GDM1 (cell line): ENCODE results near the gene NTSR1.

ENCODE experiments used
- DNase-seq: peaks from one replicate; lab custom pipeline; 2025; lab: John Stamatoyannopoulos, UW

Gene NTSR1

DNA sequence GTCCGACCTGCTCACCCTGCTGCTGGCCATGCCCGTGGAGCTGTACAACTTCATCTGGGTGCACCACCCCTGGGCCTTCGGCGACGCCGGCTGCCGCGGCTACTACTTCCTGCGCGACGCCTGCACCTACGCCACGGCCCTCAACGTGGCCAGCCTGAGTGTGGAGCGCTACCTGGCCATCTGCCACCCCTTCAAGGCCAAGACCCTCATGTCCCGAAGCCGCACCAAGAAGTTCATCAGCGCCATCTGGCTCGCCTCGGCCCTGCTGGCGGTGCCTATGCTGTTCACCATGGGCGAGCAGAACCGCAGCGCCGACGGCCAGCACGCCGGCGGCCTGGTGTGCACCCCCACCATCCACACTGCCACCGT is 885 bp downstream of the NTSR1 start:
- DNase-seq, result no peak

DNA sequence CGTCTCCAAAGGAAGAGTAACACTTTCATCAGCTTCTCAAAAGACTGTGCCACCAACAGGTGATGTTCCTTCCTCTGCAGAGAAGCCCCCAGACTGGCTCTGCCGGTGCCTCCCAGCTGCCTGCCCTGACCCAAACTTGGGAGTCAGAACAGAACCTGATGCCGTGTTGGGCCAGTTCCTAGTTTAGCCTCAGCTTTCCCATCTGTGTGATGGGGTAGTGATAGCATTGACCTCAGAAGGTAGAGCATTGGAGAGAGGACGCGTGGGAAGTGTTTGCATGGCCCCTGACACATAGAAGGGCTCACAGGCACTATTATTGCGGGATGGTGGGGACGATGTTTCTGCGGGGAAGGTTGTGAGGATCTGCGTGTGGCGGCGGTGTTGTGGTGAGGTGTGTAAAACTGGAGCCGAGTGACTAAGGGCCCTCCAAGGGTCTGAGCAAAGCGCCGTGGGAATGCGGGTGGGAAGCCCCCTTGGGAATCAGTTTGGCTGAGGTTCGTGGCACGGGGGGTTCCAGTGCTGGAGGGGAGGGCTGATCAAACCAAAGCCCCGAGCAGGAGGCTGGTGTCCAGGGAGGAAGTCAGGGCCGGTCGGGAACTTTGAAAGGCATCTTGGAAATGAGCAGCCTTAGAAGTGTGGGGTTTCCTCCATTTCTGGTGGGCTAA is 1.7 kb downstream of the NTSR1 start:
- DNase-seq, result no peak

DNA sequence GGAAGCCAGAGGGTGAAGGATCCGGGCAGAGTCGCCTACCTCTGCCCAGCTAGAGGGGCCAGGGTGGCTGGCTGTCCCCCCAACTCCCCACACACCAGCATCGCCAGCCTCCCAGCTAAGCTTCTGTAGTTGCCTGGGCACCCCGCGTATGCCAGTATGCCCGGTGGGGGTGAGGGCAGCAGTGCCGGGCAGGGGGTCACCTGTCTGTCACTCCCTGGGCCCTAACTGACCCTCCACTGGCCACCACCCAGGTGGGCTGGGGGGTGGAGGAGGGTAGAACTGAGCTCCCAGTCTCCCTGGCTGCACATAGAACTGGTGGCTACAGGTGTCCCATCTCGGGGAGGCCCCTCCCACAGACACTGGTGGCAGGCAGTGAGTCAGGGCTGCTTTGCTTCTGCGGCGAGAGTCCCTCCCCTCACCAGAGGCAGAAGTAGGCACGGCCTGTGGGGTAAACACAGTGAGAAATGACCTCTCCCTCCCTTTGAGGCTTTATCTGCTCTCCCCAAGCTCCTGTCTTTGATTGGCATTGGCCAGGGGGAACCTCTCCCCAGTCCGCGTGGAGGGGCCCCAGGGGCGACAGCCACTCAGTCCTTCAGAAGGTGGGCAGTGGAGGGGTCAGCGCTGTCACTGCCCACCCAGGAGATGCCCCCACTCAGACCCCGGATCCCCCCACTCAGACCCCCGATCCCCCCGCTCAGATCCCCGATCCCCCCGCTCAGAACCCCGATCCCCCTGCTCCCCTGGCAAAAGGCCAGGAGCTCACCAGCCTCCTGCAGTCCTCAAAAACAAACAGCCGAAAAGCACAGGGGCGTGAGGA is 2.5 kb downstream of the NTSR1 start:
- DNase-seq, result peak; percentile 44

DNA sequence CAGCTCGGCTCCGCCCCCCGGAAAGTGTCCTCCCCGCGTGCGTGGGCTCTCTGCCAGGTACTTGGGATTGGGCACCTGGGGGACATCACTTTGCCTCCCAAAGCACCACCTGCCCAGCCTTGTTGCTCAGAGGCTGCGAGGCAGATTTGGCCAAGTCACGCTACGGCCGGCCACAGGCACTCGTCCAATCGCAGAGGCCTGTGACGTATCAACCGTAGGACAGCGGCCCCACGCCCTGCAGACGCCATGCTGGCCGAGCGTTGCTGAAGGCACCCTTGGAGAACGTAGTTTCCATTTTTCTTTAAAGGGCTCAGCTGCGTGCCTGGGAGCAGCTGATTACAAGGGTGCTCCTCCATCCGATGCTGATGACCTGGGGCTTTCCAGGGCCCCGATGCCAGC is 3.1 kb downstream of the NTSR1 start:
- DNase-seq, result no peak

DNA sequence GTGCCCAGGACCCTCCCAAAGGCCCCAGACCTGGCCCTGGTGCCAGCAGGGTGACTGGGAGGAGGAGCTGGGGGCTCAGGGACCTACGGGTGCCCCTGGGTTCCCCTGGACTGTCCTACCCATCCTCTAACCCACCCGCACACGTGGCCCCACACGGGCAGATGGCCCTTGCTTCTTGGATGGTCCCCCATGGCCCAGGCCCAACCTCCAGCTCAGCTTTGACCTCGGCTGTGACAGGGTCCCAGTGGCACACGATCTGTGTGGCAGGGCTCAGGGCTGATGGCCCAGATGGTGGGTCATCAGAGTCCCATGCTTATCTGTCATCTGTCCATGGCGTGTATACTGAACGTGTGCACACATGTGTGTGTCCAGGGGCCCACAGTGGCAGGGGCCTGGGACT is 4.0 kb downstream of the NTSR1 start:
- DNase-seq, result no peak

DNA sequence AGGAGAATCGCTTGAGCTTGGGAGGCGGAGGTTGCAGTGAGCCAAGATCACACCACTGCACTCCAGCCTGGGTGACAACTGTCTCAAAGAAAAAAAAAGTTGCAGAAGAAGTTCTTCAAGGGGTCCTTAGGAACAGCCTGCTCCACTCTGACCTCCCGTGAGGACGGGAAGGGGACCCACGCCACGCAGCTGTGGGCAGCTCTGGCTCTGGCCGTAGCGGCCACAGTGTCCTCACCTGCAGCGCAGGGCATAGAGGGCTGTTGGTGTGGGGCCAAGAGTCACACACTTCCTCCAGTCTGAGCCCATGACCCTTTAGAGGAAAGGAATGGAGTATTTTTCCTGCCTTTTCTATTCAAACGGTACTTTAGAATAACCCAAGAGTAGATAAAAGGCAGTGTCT is 5.4 kb downstream of the NTSR1 start:
- DNase-seq, result no peak

DNA sequence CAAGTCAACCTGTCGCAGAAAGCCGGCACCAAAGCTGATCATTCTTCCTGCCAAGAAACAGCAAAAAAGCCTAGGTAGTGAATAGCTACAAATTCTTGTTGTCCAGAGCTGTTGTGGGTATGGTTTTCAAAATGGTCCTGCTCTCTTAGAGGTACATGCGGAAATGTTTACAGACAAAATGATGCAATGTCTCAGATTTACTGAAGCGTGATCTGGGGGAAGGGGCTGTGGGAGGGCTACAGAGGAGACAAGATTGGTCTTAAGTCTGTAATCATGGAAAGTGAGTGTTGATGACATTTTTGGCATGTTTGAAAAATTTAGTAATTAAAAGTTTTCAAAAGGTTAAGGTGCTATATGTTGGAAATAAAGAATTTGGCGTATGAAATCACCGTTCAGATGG is 6.2 kb downstream of the NTSR1 start:
- DNase-seq, result no peak

DNA sequence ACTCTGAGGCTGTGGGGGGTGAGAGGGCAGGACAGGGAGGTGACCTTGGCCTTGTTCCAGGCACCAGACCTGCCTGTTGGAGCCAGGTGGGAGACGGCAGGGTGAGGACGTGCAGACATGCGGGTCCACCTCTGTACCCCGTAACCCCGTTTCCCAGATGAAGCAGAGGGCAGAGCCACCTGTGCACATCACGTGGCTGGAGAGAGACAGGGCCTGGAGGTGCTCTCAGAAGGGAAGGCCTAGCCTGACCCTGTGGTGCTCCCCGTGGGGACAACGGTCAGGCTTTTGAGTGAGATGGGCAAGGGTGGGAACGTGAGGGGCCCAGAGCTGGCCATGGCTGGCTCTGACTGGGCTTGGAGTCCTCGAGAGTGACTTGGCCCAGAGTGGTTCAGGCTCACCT is 6.6 kb downstream of the NTSR1 start:
- DNase-seq, result no peak

DNA sequence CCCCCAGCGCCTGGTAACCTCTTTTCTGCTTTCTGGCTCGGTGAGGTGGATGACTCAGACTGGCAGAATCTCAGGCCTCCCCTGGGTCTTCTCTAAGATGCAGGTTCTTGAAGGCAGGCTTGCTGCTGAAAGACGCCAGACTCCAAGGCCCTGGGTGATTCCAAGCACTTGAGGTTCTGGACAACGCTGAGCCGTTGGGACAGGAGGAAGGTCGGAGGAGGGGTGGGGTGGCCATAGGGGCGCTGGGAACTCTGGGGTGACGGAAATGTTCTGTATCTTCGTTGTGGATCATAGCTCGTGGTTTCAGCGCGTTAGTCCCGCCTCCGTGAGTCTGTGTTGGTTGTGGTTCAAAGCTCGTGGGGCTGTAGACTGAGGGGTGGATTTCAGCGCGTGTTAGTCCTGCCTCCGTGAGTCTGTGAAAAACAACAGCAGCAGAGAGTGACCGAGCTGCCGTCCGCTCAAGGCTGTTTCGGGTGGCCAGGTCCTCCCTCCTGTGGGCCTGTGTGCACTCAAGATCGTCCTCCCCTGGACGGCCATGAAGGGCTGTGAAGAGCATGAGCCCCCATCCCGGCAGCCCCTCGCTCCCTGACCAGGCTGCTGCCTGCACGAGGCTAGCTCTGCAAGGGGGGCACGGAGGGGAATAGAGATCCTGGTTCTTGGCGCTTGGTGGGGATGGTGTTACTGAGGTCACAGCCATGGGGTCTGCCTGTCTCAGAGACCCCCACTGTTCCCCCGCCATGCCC is 7.7 kb downstream of the NTSR1 start:
- DNase-seq, result no peak

DNA sequence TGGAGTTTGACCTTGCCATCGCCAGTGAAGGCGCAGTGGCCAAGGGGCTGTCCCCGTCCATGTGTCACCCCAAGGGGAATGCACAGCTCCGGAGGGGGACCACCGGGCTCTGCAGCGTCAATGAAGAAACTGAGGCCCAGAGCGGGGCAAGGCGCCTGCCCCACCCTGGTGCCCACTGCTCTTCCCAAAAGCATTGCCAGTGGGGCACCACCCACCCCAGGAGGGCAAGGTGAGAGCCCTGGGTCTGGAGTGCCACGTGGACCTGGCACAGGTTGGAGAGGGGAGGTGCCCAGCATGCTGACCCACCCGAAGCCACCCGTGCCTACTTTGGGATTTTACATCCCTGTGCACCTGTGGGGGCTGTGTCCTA is 8.3 kb downstream of the NTSR1 start:
- no peak for DNase-seq

DNA sequence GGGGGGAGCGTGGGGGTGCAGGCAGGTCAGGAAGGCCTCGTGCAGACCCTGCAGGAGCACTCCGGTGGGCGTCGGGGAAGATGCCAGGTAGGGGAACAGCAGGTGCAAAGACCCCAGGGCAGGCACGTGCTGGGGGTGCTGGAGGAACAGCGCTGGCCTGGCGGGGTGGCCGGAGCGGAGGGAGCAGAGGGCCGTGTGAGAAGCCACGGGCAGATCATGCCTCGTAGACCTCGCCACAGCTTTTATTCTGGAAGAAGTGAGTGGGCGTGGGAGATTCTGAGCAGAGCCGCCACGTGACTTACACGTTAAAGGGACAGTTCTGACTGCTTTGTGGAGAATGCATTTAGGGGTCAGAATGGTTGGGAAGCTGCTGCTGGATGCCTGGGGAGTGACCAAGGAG is 9.3 kb downstream of the NTSR1 start:
- DNase-seq, result no peak

DNA sequence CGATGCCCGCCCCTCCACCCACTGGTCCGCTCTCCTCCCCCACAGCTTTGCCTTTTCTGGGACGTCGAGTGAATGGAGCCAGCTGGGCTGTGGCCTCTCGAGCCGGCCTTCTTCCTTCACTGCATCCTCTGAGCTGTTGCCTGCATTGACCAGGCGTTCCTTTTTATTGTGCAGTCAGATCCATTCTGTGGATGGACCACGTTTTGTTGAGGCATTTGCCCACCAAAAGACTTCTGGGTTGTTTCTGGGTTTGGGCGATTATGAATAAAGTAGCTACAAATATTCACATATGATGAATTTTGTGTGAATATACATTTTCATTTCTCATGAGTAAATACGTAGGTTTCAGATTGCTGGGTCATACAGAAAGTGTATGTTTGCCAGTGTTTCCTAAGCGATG is 9.9 kb downstream of the NTSR1 start:
- no peak for DNase-seq

DNA sequence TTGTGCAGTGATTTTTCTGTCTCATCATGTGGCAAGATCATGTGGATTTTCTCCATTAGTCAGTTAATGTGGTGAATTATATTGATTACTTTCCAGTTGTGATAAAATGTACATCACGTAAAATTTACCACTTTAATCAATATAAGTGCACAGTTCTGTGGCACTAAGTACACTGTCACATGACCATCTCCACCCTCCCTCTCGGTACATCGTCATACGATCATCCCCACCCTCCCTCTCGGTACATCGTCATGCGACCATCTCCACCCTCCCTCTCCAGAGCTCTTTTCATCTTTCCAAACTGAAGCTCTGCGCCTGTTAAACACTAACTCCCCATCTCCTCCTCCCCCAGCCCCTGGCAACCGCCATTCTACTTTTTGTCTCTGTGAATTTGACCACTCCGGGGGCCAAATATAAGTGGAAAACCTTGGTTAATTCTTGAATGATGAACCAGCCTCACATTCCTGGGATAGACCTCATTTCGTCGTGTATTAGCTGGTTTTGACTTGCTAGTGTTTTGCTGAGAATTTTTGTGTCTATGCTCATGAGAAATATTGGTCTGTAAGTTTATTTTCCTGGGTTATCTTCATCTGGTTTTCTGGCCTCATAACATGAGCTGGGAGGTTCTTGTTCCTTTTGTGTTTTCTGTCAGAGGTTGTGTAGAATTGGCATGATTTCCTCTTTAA is 10.8 kb downstream of the NTSR1 start:
- DNase-seq, result no peak

DNA sequence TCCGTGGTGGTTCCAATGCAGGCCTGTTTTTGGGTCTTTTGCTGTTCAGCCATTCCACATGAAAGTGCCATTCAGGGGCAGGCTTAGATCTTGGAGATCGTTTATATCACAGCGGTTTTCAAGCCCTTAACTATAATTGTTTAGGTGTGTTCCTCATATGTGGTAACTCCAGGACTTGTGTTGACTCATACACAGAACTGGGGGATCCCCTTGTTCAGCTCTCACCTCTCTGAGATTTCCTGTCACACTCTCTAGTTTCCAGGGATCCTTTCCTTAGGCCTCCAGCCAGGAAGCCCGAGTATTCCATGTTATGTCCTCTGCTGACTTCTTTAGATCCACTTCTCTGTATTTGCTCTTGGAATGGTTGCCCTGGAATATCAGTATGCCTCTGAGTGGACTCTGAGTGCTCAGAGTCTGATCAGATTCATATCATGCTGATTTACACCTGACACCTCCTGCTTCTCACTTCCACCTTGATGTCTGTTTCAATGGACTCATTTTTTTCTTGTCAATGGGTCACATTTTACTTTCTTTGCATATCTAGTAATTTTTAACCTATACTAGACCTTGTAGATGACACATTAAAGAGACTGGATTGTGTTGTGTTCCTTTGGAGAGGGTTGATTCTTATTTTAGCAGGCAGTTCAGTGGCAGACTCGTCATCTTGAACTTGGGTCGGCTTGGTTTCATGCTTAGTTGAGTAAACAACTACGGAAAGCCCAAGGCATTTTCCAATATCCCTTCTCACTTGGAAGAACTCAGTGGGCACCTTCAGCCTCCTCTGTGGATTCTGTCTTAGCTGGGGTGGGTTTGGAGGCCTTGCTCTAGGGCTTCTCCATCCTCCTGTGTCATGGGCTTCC is 13.1 kb downstream of the NTSR1 start:
- no peak for DNase-seq

DNA sequence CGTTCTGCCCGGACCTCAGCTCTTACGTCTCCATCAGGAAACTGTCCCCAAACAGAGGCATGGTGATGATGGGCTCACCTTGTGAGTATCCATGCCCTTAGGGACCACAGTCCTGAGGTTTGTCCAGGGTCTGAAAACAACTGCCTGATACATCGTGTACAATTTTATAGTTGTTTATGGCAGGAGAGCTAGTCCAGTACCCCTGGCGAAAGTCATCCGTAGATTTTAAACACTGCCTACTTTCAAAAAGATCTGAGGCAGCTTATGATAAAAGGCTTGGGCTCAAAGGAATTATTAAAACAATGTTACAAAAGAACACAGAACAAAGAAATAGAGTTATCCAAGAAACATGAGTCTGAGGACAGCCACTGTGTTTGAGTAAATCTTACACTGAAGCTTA is 14.0 kb downstream of the NTSR1 start:
- DNase-seq, result no peak

DNA sequence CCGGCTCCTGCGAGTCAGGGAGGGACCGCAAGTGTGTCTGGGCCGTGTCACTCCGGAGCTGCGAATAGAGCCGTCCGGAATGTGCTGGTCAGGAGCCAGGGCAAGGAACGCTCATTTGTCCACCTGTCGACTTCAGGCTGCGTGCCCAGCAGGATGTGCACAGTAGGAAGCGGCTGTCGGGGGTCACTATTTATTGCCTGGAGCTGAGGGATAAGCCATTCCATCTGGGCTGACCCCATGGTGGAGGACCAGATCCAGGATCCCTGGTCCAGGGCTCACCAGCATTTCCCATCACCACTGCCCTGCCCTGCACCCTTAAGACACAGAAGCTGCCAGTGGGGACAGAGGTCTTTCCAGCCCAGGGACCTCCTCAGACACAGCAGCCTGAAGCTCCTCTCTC is 14.7 kb downstream of the NTSR1 start:
- DNase-seq, result no peak

DNA sequence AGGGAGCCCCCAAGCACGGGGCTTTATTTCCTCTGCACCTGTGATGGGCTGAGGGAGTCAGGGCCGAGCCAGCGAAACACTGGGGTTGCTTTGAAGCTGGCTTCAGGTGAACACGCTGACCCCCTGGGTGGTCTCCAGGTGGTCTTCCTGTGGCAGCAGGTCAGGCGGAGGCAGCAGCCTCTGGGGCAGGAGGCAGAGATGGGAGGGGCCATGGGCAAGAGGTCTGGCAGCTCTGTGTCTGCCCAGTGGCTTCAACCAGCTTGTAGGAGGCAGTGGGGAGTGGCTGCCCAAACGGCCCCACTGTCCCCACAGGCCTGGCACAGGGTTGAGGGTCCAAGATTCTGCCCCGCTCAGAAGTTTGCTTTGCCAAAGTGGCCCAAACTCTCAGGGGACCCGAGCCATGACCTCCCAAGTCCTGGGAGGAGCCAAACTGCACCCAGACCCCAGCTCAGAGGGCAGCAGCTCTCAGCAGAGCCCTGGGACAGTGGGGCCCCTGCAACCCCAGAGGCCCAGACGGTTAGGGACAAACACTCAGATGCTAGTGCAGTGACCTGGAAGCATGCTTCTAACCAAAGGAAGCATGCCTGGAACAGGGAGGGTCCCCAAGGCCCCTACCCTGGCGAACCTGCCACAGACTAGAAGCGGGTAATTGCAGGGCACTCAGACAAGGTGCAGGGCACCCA is 15.3 kb downstream of the NTSR1 start:
- DNase-seq, result no peak

DNA sequence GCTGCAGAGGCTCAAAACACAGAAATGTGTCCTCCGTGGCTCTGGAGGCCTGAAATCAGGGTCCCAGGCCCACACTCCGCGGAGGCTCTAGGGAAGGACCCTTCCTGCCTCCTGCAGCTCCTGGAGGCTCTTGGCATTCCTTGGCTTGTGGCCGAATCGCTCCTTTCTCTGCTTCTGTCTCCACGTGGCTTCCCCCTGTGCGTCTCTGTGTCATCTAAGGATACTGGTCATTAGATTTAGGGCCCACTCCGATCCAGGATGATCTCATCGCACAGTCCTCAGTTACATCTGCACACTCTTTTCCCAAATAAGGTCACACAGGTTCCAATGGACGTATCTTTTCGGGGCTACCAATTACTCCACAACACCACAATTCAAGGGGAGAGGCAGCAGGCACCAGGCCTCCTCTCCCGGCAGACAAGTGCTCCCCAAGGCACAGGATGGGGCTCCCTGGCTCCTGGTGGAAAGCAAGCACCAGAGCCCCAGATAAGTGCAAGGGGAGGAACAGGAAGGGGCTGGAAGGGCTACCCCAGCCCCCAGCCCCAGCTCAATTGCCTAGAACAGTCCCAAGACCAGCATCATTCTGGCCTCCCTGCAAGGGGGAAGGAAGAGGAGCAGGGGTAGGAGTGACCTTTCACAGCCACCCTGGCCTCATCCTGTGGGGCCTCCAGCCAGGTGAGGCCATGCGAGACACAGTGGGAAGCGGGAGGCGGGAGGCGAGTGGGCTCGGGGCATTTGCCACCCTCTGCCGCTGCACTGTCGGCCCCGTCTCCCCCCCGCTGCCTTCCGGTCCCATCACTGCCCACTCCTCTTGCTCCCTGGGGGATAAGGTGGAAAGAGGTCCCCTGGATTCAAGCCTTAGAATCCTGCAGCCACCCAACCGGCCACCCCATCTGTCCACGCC is 16.3 kb downstream of the NTSR1 start:
- no peak for DNase-seq

DNA sequence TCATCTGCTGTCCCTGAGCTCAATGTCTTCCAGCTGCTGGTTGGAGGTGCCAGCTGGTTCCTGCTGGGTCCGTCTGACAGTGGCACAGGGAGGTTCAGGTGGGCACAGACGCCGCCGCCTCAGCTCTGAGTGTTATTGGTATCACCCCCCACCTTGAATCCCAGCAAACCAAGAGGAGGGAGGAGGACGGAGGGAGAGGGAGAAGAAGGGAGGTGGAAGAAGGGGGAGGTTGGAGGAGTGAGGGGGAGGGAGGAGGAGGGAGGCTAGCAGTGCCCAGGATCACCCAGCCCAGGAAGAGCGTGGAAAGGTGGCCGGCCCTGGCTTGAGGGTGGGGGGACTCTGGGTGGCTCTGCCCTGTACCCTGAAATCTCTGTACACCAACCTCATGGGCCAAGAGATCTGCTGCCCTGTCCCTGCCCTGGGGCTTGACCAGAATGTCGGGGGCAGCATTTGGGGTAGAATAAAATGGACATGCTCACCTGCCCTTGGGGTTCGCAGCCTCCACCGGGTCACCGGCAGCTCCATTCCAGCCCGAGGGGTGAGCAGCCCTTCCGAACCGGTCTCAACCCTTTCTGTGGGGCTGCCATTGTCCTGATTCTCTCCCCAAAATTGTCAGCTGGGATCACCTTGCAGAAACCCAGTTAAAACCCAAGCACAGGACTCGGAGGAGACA is 17.1 kb downstream of the NTSR1 start:
- DNase-seq, result no peak

DNA sequence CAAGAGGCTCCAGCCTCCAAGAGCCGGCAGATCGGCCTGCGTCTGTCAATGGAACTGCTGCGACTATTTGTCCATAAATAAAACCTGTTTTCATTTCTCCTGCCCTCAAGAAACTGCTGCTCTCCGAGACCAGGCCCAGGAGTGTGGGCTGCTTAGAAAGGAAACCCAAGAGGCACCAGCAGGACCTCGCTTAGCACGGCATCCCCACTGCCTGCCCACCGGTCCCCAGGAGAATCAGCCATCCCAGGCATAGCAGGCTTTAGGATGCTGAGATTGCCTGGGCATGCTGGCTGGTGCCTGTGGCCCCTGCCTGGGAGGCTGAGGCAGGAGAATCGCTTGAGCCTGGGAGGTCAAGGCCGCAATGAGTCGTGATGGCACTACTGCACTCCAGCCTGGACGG is 17.6 kb downstream of the NTSR1 start:
- no peak for DNase-seq
